GM18505 (cell line): ENCODE measurements around the gene FAM107A.

Source experiments
- ATAC-seq: cut with Tn5 transposase; IDR thresholded peaks from one replicate; pipeline ENCODE4 v1.9.1; 2021; ENCODE audit not compliant: unreplicated experiment
- POLR2A ChIP-seq: IDR thresholded peaks from 4 replicates; pipeline ENCODE4 v1.6.1; 2011; ENCODE audit warnings: borderline replicate concordance; ENCODE audit not compliant: insufficient read depth, insufficient read length; ENCODE audit errors: extremely low read depth

FAM107A gene

GRCh38 chr3:58566398-58567250 lies 10.6 kb downstream of the FAM107A start:
- no peak for TF ChIP-seq POLR2A

GRCh38 chr3:58565621-58566397 lies 11.4 kb downstream of the FAM107A start:
- ATAC-seq = no peak
- TF ChIP-seq POLR2A = no peak

More at GRCh38 chr3:58566398-58567250, 10.6 kb downstream of the FAM107A start:
- ATAC-seq = no peak

GRCh38 chr3:58564456-58565160 lies 12.6 kb downstream of the FAM107A start:
- no peak for ATAC-seq
- no peak for TF ChIP-seq POLR2A

- TF ChIP-seq POLR2A = no peak
- ATAC-seq = no peak
Observed at GRCh38 chr3:58564054-58564453, 13.1 kb downstream of the FAM107A start.

GRCh38 chr3:58563386-58564035 lies 13.7 kb downstream of the FAM107A start:
- TF ChIP-seq POLR2A = no peak
- no peak for ATAC-seq

GRCh38 chr3:58562498-58562897 lies 14.7 kb downstream of the FAM107A start:
- ATAC-seq = no peak

GRCh38 chr3:58560771-58561311 lies 16.4 kb downstream of the FAM107A start:
- no peak for TF ChIP-seq POLR2A
- ATAC-seq = no peak

More at GRCh38 chr3:58562498-58562897, 14.7 kb downstream of the FAM107A start:
- TF ChIP-seq POLR2A = no peak

- TF ChIP-seq POLR2A = no peak
- ATAC-seq = no peak
Observed at GRCh38 chr3:58559586-58559985, 17.6 kb downstream of the FAM107A start.

- TF ChIP-seq POLR2A = no peak
- ATAC-seq = no peak
Observed at GRCh38 chr3:58557491-58557890, 19.7 kb downstream of the FAM107A start.

- no peak for ATAC-seq
- TF ChIP-seq POLR2A = no peak
Observed at GRCh38 chr3:58556761-58557221, 20.4 kb downstream of the FAM107A start.

GRCh38 chr3:58556001-58556400 lies 21.2 kb downstream of the FAM107A start:
- no peak for ATAC-seq
- no peak for TF ChIP-seq POLR2A

GRCh38 chr3:58555203-58555602 lies 22.0 kb downstream of the FAM107A start:
- ATAC-seq = no peak
- no peak for TF ChIP-seq POLR2A

- no peak for TF ChIP-seq POLR2A
- ATAC-seq = no peak
Observed at GRCh38 chr3:58553003-58553402, 24.2 kb downstream of the FAM107A start.

- ATAC-seq = no peak
- no peak for TF ChIP-seq POLR2A
Observed at GRCh38 chr3:58551636-58552180, 25.5 kb downstream of the FAM107A start.
